T-helper 1 cell (primary cell): ENCODE results near the gene RPL6.

Experiments used
- DNase-seq, 5 donors: peaks; one replicate each; pipeline ENCODE4 v3.0.0-alpha.2; 2012 to 2020

The RPL6 gene

GRCh38 chr12:112375105-112375504 is 34.3 kb downstream of the RPL6 start:
- DNase-seq = no peak

DNA sequence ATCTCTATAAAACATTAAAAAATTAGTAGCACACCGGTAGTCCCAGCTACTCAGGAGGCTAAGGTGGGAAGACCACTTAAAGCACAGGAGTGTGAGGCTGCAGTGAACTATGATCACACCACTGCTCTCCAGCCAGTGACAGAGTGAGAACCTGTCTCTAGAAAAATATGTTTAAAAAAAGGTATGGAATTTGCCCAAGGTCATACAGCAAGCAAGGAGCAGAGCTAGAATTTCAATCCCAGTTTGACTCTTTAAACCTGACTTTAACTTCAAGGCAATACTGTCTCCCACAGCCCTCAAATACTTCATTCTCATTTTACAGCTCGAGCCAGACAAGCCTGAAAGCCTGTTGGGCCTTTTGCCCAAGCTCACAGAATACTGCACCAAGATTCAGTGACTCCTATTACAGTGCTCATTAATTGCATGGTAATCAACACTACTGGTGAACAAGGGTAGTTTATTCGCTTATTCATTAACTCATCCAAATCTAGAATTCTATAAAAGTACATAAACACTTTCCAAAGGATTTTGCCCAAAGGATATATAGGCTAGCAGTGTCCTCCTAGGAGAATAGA is 35.2 kb downstream of the RPL6 start:
- no peak for DNase-seq

DNA sequence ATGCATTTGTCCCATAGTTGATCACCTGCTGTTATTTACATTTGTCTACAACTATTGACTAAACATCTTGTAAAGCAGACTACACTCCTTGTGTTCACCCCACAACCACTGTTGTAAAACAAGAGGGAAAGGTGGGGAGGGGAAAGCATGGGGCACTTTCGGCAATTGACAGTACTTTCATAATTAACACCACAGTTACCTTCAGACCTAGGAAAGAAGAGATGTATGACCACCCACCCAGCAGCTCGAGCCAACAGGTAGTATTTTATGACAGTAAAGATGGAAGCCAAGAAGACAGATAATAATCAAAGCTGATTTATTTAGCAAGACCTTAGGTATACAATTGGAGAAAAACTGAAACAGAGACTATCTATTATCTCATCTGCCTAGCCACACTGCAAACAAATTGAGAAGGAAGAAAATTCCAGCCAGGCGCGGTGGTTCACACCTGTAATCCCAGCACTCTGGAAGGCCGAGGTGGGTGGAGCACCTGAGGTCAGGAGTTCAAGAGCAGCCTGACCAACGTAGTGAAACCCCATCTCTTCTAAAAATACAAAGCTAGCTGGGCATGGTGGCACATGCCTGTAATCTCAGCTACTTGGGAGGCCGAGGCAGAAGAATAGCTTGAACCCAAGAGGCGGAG is 38.4 kb downstream of the RPL6 start:
- no peak for DNase-seq

DNA sequence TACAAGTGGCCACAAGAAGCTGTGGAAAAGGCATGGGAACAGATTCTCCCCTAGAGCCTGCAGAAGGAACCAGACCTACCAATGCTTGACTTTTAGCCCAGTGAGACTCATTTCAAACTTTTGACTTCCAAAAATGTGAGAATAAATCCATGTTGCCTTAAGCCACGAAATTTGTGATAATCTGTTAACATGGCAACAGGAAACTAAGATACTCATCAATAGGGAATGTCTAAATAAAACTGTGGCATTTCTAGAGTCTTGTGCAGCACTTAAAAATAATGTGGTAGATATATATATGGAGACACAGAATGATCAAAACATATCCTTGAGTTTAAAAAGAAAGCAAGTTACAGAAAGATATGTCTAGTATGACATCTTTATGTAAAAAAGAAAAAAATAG is 39.2 kb downstream of the RPL6 start:
- no peak for DNase-seq

- no peak for DNase-seq
Measured at GRCh38 chr12:112368856-112369255, 40.5 kb downstream of the RPL6 start.

DNA sequence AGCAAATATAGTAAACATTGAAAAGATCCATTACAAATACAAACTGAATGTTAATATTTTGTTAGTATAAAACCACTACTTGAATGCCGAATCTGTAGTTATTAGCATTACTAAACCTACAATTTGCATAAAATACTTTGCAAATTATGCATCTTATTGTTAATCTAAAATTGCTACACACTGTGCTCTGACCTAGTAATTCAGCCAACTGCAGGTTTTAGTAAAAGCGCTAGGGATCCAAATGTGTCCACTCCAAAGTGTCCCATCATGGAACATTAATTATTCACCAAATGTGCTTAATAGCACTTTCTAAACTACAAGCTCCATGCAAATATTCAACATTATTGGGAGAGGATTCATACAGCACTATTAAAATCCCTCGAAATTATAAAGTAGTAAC is 41.4 kb downstream of the RPL6 start:
- no peak for DNase-seq

DNA sequence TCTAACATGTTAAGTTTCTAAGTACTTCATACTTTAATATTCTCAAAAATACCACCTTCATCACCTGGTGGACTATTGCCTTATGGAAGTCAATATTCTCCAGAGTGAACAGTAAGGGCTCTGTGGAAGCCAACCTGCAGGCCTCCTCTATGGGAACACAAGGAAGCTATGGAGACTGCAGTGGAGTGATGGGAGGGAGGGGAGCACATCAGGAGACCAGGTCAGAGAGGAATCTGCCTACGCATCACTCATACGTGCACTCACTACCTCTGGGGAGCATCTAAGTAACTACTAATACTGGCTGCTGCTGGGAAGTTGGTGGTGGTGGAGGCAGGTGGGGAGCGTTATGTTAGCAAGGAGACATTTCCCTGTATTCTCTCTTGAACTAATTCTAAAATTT is 47.1 kb downstream of the RPL6 start:
- DNase-seq = no peak

DNA sequence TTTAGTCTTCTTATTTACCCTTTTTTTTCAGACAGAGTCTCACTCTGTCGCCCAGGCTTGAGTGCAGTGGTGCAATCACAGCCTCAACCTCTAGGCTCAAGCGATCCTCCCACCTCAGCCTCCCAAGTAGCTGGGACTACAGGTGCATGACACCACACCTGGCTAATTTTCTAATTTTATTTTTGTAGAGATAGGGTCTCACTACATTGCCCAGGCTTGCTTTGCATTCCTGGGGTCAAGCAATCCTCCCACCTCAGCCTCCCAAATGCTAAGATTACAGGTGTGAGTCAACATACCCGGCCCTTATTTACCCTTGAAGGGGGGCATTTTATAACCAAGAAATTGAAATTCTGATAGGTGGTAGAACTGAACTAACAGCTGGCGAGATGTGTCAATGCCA is 48.1 kb downstream of the RPL6 start:
- no peak for DNase-seq

- no peak for DNase-seq
Measured at GRCh38 chr12:112359290-112359689, 50.1 kb downstream of the RPL6 start.

GRCh38 chr12:112357214-112357613 is 52.2 kb downstream of the RPL6 start:
- DNase-seq = no peak
